ENCODE data around the gene LMOD2. TPM values are rescaled to one million over a fixed set of nuclear protein-coding genes. Genes with fewer than 3 reads are reported as not detected.
A peak's percentile ranks its signal among the peaks of the same experiment; 100 is the strongest.

LMOD2 gene
- total RNA-seq, 1 donor from 2014 or later, result not detected

- Mint-ChIP-seq H3K36me3 (ENCODE audit: low read depth) (no peaks in the 10 kb centered on the region), H3K27ac (ENCODE audit: unreplicated experiment) (no peak overlapping the region), H3K27me3 (ENCODE audit: low read depth) (peaks cover 3% of the 10 kb centered on the region), H3K4me1 (peaks cover 17% of the 10 kb centered on the region), H3K9me3 (no peaks in the 10 kb centered on the region), H3K4me3 (no peak overlapping the region)
- TF ChIP-seq CTCF (conservative IDR thresholded peaks at IDR 0.05), result peak; percentile 78
- no peak for DNase-seq (ENCODE audit: low read depth, low spot score)
Observed at GRCh38 chr7:123635551-123636359, 19.9 kb upstream of the LMOD2 start.

GRCh38 chr7:123637203-123637602 is 18.5 kb upstream of the LMOD2 start:
- Mint-ChIP-seq H3K27ac (ENCODE audit: unreplicated experiment) (peak overlapping the region; percentile 1), H3K4me3 (no peak overlapping the region), H3K27me3 (ENCODE audit: low read depth) (peaks cover 3% of the 10 kb centered on the region), H3K4me1 (peaks cover 17% of the 10 kb centered on the region), H3K9me3 (peaks cover 2% of the 10 kb centered on the region), H3K36me3 (ENCODE audit: low read depth) (no peaks in the 10 kb centered on the region)
- TF ChIP-seq CTCF (conservative IDR thresholded peaks at IDR 0.05), result peak; percentile 15
- no peak for DNase-seq (ENCODE audit: low read depth, low spot score)

GRCh38 chr7:123637878-123638277 is 17.8 kb upstream of the LMOD2 start:
- no peak for TF ChIP-seq CTCF (conservative IDR thresholded peaks at IDR 0.05)
- H3K27me3 Mint-ChIP-seq (ENCODE audit: low read depth), result peaks cover 3% of the 10 kb centered on the region
- peaks cover 2% of the 10 kb centered on the region for H3K9me3 Mint-ChIP-seq
- H3K27ac Mint-ChIP-seq (ENCODE audit: unreplicated experiment), result no peak overlapping the region
- H3K36me3 Mint-ChIP-seq (ENCODE audit: low read depth), result no peaks in the 10 kb centered on the region
- no peak for DNase-seq (ENCODE audit: low read depth, low spot score)
- no peak overlapping the region for H3K4me3 Mint-ChIP-seq
- peaks cover 18% of the 10 kb centered on the region for H3K4me1 Mint-ChIP-seq

GRCh38 chr7:123639631-123640030 is 16.0 kb upstream of the LMOD2 start:
- Mint-ChIP-seq H3K4me3 (no peak overlapping the region), H3K9me3 (peaks cover 8% of the 10 kb centered on the region), H3K4me1 (peaks cover 35% of the 10 kb centered on the region), H3K27ac (ENCODE audit: unreplicated experiment) (no peak overlapping the region), H3K27me3 (ENCODE audit: low read depth) (peaks cover 3% of the 10 kb centered on the region), H3K36me3 (ENCODE audit: low read depth) (no peaks in the 10 kb centered on the region)
- DNase-seq (ENCODE audit: low read depth, low spot score), result no peak
- no peak for TF ChIP-seq CTCF (conservative IDR thresholded peaks at IDR 0.05)

- DNase-seq (ENCODE audit: low read depth, low spot score), result no peak
- Mint-ChIP-seq H3K36me3 (ENCODE audit: low read depth) (no peaks in the 10 kb centered on the region), H3K9me3 (peaks cover 8% of the 10 kb centered on the region), H3K27me3 (ENCODE audit: low read depth) (peaks cover 3% of the 10 kb centered on the region), H3K4me3 (no peak overlapping the region), H3K4me1 (peaks cover 42% of the 10 kb centered on the region), H3K27ac (ENCODE audit: unreplicated experiment) (no peak overlapping the region)
- no peak for TF ChIP-seq CTCF (conservative IDR thresholded peaks at IDR 0.05)
Observed at GRCh38 chr7:123640583-123640982, 15.1 kb upstream of the LMOD2 start.
